ENCODE results near the gene KIF25.

KIF25 gene

DNA sequence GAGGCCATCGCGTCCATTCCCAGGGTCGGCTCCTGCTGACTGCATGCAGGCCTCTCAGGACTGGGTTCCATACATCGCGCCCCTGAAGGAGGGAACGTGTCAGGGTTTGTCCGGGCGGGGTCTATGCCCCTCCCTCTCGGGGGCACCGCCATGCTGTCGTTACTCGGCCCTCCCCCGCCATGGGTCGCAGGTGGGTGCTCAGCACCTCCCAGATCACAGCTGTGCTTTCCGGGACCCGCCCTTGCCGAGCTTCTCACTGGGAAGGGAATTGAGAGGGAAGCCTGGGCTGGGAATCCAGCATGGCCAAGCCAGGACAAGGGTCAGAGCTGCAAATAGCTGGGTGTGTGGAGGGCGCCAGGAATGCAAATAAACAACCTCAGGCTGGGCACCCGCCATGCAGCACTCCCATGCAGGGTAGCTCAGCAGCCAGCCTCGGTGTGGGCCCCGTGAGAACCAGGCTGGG, 81.5 kb downstream of the KIF25 start, which contains the start of gene FRMD1:
Gene FRMD1, minus strand, starts transcription at position 270 of the 463 bp plus-strand sequence. Its CDS starts 118 bp downstream, at position 152.
- Histone ChIP-seq H3K4me3 (ENCODE audit: low read depth in 1 of 2, low read length in 2 of 2) (no peak within 1 kb of the TSS), H3K27ac (ENCODE audit: low read length) (no peak within 1 kb of the TSS), H3K4me1 (ENCODE audit: control insufficient read depth in 1 of 2, insufficient read depth in 2 of 2, low read length in 2 of 2) (no peaks in the 10 kb centered on the region), H3K9me3 (ENCODE audit: control insufficient read depth in 1 of 2, low read length in 2 of 2) (no peaks in the 10 kb centered on the region), H3K27me3 (ENCODE audit: low read depth, low read length) (no peaks in the 10 kb centered on the region), H3K36me3 (ENCODE audit: control insufficient read depth in 1 of 2, insufficient read depth in 2 of 2, low read length in 2 of 2) (no peaks in the 10 kb centered on the region)

GRCh38 chr6:168080393-168081077, 83.1 kb downstream of the KIF25 start:
- H3K36me3 ChIP-seq (ENCODE audit: control insufficient read depth in 1 of 2, insufficient read depth in 2 of 2, low read length in 2 of 2), result no peaks in the 10 kb centered on the region
- H3K27me3 ChIP-seq (ENCODE audit: low read depth, low read length), result no peaks in the 10 kb centered on the region
- no peaks in the 10 kb centered on the region for H3K4me1 ChIP-seq (ENCODE audit: control insufficient read depth in 1 of 2, insufficient read depth in 2 of 2, low read length in 2 of 2)
- H3K27ac ChIP-seq (ENCODE audit: low read length), result no peak overlapping the region
- no peak overlapping the region for H3K4me3 ChIP-seq (ENCODE audit: low read depth in 1 of 2, low read length in 2 of 2)
- H3K9me3 ChIP-seq (ENCODE audit: control insufficient read depth in 1 of 2, low read length in 2 of 2), result no peaks in the 10 kb centered on the region

DNA sequence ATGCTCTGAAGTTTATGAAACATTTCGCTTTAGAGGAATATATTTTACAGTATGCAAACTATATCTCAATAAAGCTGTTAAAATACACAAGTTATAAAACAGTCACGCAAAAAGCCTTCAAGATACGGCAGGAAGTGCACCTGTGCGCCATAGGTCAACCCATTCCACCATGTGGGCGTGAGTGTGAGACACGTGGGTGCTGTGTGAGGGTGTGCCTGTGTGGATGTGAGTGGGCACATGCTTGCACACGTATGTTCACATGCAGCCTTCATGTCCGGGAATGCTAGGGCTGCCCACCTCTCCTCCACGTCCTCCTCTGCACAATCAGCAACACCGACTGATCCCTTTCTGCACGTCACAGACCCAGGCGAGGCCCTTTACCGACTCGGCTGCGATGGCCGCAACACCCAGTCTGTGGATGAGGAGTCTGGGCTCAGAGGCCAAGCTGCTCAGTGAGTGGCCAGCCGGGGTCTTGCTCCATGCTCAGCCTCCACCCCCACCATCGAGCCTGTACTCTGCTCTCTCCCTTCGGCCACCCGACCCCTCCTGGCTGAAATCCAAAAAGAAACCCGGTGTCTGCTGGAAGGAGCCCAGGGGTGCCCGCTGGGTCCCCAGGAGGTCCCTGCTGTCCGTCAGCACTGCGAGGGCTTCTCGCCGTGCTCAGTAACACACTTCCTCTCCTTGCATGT, 84.5 kb downstream of the KIF25 start:
- Histone ChIP-seq H3K4me3 (ENCODE audit: low read depth in 1 of 2, low read length in 2 of 2) (no peak overlapping the region), H3K4me1 (ENCODE audit: control insufficient read depth in 1 of 2, insufficient read depth in 2 of 2, low read length in 2 of 2) (no peaks in the 10 kb centered on the region), H3K27ac (ENCODE audit: low read length) (no peak overlapping the region), H3K27me3 (ENCODE audit: low read depth, low read length) (no peaks in the 10 kb centered on the region), H3K36me3 (ENCODE audit: control insufficient read depth in 1 of 2, insufficient read depth in 2 of 2, low read length in 2 of 2) (no peaks in the 10 kb centered on the region), H3K9me3 (ENCODE audit: control insufficient read depth in 1 of 2, low read length in 2 of 2) (no peaks in the 10 kb centered on the region)

DNA sequence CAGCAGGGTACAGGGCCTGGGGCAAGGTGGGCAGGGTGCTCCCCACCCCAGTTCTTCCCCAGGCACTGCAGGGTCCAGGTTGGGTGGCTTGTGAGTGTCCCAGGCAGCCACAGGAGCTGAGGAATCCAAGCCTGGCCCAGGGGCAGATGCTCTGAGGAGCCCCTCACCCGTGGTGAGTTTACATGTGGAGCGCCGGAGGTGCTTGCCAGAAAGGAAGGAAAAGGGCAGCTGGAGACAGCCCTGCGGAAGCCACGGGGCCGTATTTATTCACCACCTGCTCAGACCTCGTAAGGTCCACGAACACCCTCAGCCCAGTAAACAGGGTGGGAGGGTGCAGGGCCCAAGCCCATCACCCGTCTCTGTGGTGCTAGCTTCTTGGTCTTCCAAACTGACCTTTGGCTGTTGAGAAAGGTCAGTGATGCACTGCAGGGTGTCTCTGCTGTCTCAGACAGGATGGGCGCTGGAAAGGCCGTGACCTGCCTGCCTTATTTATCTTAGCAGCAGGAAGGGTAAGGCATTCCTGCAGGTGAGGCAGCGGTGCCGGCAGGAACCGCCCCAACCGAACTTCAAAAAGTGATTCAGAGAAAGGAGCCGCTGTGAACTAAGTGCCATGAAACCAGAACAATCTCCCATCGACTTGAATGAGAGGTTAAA, 85.5 kb downstream of the KIF25 start:
- Histone ChIP-seq H3K4me1 (ENCODE audit: control insufficient read depth in 1 of 2, insufficient read depth in 2 of 2, low read length in 2 of 2) (peaks cover 0 to 7% of the 10 kb centered on the region in 2 donors), H3K9me3 (ENCODE audit: control insufficient read depth in 1 of 2, low read length in 2 of 2) (no peaks in the 10 kb centered on the region), H3K27ac (ENCODE audit: low read length) (no peak overlapping the region), H3K36me3 (ENCODE audit: control insufficient read depth in 1 of 2, insufficient read depth in 2 of 2, low read length in 2 of 2) (no peaks in the 10 kb centered on the region), H3K27me3 (ENCODE audit: low read depth, low read length) (no peaks in the 10 kb centered on the region), H3K4me3 (ENCODE audit: low read depth in 1 of 2, low read length in 2 of 2) (no peak overlapping the region)

- H3K27ac ChIP-seq (ENCODE audit: low read length), result no peak overlapping the region
- H3K9me3 ChIP-seq (ENCODE audit: control insufficient read depth in 1 of 2, low read length in 2 of 2), result no peaks in the 10 kb centered on the region
Measured at GRCh38 chr6:168083514-168083885, 86.0 kb downstream of the KIF25 start.

GRCh38 chr6:168084465-168085160, 87.1 kb downstream of the KIF25 start:
- Histone ChIP-seq H3K4me3 (ENCODE audit: low read depth in 1 of 2, low read length in 2 of 2) (no peak overlapping the region), H3K27ac (ENCODE audit: low read length) (no peak overlapping the region), H3K27me3 (ENCODE audit: low read depth, low read length) (no peaks in the 10 kb centered on the region), H3K9me3 (ENCODE audit: control insufficient read depth in 1 of 2, low read length in 2 of 2) (no peaks in the 10 kb centered on the region), H3K36me3 (ENCODE audit: control insufficient read depth in 1 of 2, insufficient read depth in 2 of 2, low read length in 2 of 2) (no peaks in the 10 kb centered on the region), H3K4me1 (ENCODE audit: control insufficient read depth in 1 of 2, insufficient read depth in 2 of 2, low read length in 2 of 2) (peaks cover 0 to 18% of the 10 kb centered on the region in 2 donors)

More at GRCh38 chr6:168083514-168083885, 86.0 kb downstream of the KIF25 start:
- H3K4me1 ChIP-seq (ENCODE audit: control insufficient read depth in 1 of 2, insufficient read depth in 2 of 2, low read length in 2 of 2), result peaks cover 0 to 12% of the 10 kb centered on the region in 2 donors
- no peaks in the 10 kb centered on the region for H3K27me3 ChIP-seq (ENCODE audit: low read depth, low read length)
- no peaks in the 10 kb centered on the region for H3K36me3 ChIP-seq (ENCODE audit: control insufficient read depth in 1 of 2, insufficient read depth in 2 of 2, low read length in 2 of 2)
- H3K4me3 ChIP-seq (ENCODE audit: low read depth in 1 of 2, low read length in 2 of 2), result no peak overlapping the region

DNA sequence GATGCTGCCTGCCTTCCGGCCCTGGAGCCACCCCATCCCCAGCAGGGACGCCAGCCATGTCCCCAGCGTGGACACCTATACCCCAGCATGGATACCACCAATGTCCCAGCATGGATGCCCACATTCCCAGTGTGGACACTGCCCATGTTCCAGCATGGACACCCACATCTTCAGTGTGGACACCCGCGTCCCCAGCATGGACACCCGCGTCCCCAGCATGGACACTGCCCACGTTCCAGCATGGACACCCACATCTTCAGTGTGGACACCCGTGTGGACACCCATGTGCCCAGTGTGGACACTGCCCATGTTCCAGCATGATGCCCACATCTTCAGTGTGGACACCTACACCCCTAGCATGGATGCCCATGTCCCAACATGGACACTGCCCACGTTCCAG, 88.6 kb downstream of the KIF25 start:
- H3K36me3 ChIP-seq (ENCODE audit: control insufficient read depth in 1 of 2, insufficient read depth in 2 of 2, low read length in 2 of 2), result no peaks in the 10 kb centered on the region

DNA sequence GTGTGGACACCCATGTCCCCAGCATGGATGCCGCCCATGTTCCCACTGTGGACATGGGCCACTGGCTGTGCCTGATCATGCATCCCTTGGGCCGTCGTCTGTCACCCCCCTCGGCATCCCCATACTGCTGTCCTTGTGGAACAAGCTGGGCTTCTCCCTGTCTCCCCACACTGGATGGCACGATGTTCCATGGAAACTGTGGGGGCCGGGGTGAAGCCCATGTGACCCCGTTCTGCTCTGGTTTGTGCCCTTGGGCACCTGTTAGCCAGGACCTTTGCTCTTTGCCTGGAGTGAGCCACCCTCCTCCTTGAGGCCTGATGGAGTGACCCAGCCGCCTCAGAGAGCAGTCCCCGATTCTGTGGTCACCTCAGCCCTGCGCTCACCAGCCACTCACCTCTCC, 89.1 kb downstream of the KIF25 start:
- Histone ChIP-seq H3K27me3 (ENCODE audit: low read depth, low read length) (no peaks in the 10 kb centered on the region), H3K4me3 (ENCODE audit: low read depth in 1 of 2, low read length in 2 of 2) (no peak overlapping the region), H3K4me1 (ENCODE audit: control insufficient read depth in 1 of 2, insufficient read depth in 2 of 2, low read length in 2 of 2) (peaks cover 0 to 18% of the 10 kb centered on the region in 2 donors), H3K36me3 (ENCODE audit: control insufficient read depth in 1 of 2, insufficient read depth in 2 of 2, low read length in 2 of 2) (no peaks in the 10 kb centered on the region), H3K9me3 (ENCODE audit: control insufficient read depth in 1 of 2, low read length in 2 of 2) (no peaks in the 10 kb centered on the region), H3K27ac (ENCODE audit: low read length) (no peak overlapping the region)

More for the DNA sequence above, 88.6 kb downstream of the KIF25 start:
- Histone ChIP-seq H3K27ac (ENCODE audit: low read length) (no peak overlapping the region), H3K9me3 (ENCODE audit: control insufficient read depth in 1 of 2, low read length in 2 of 2) (no peaks in the 10 kb centered on the region), H3K4me3 (ENCODE audit: low read depth in 1 of 2, low read length in 2 of 2) (no peak overlapping the region), H3K4me1 (ENCODE audit: control insufficient read depth in 1 of 2, insufficient read depth in 2 of 2, low read length in 2 of 2) (peaks cover 0 to 18% of the 10 kb centered on the region in 2 donors), H3K27me3 (ENCODE audit: low read depth, low read length) (no peaks in the 10 kb centered on the region)

- Histone ChIP-seq H3K36me3 (ENCODE audit: control insufficient read depth in 1 of 2, insufficient read depth in 2 of 2, low read length in 2 of 2) (no peaks in the 10 kb centered on the region), H3K27ac (ENCODE audit: low read length) (no peak overlapping the region), H3K9me3 (ENCODE audit: control insufficient read depth in 1 of 2, low read length in 2 of 2) (no peaks in the 10 kb centered on the region), H3K4me1 (ENCODE audit: control insufficient read depth in 1 of 2, insufficient read depth in 2 of 2, low read length in 2 of 2) (peaks cover 0 to 18% of the 10 kb centered on the region in 2 donors), H3K27me3 (ENCODE audit: low read depth, low read length) (no peaks in the 10 kb centered on the region), H3K4me3 (ENCODE audit: low read depth in 1 of 2, low read length in 2 of 2) (no peak overlapping the region)
Measured at GRCh38 chr6:168087436-168088160, 90.1 kb downstream of the KIF25 start.

- Histone ChIP-seq H3K27ac (ENCODE audit: low read length) (no peak overlapping the region), H3K27me3 (ENCODE audit: low read depth, low read length) (no peaks in the 10 kb centered on the region), H3K4me3 (ENCODE audit: low read depth in 1 of 2, low read length in 2 of 2) (no peak overlapping the region), H3K36me3 (ENCODE audit: control insufficient read depth in 1 of 2, insufficient read depth in 2 of 2, low read length in 2 of 2) (no peaks in the 10 kb centered on the region), H3K4me1 (ENCODE audit: control insufficient read depth in 1 of 2, insufficient read depth in 2 of 2, low read length in 2 of 2) (peaks cover 0 to 18% of the 10 kb centered on the region in 2 donors), H3K9me3 (ENCODE audit: control insufficient read depth in 1 of 2, low read length in 2 of 2) (no peaks in the 10 kb centered on the region)
Measured at GRCh38 chr6:168088161-168089053, 90.9 kb downstream of the KIF25 start.
